ENCODE results near the gene FAM83E. TPM values are rescaled to one million over a fixed set of nuclear protein-coding genes. Genes with fewer than 3 reads are reported as not detected.

Gene FAM83E
- total RNA-seq (2021; fragmentation: NEBNext Ultra II Directional; extraction: Animal tissue kit (Norgen Biotek cat#: 25700)) (5.3 and 6.5 TPM in 2 replicates), polyA plus RNA-seq (2011; rRNA removed) (1.8 and 2.5 TPM in 2 replicates), polyA minus RNA-seq (2011; rRNA and poly(A)+ RNA removed) (1.1 TPM in 2 replicates)
- 3.0 TPM for polyA plus RNA-seq (2011; cell fraction: cytosol; rRNA removed)
- polyA plus RNA-seq (2011; cell fraction: nucleus; rRNA removed): 5.5 TPM
- polyA plus RNA-seq (2012, experiment 1 of 2): 3.1 to 4.6 TPM (median 3.9 TPM) in 4 replicates
- 1.4 TPM for polyA plus RNA-seq (2012, experiment 2 of 2)
- 3.6 TPM for polyA plus RNA-seq (2013, experiment 1 of 2)
- polyA plus RNA-seq (2013, experiment 2 of 2): 2.4 TPM
- polyA minus RNA-seq (2011; cell fraction: cytosol; rRNA and poly(A)+ RNA removed): 2.1 TPM
- 2.4 TPM for polyA minus RNA-seq (2011; cell fraction: nucleus; rRNA and poly(A)+ RNA removed)
- long read RNA-seq, experiment 1, partial matches to known transcripts: 0 of 1 reads
- long read RNA-seq, experiment 1, other reads (novel, unspliced or antisense): 0 of 1 reads
- long read RNA-seq, experiment 2: 0 reads

GRCh38 chr19:48614436-48615230 is at the start of gene FAM83E:
TSS of gene FAM83E (minus strand) at chr19:48615076. CDS start at chr19:48613372, 1,704 bp downstream.
- peak within 1 kb of the TSS; percentile 58 for H4K5ac ChIP-seq (ENCODE audit: insufficient read length, low read depth, low read length)
- H2BK12ac ChIP-seq (ENCODE audit: low read depth, low read length): peak within 1 kb of the TSS; percentile 90; the same call in 1 of the 2 replicates
- peak within 1 kb of the TSS; percentile 68 for H4K91ac ChIP-seq (replicated peaks; ENCODE audit: insufficient read length, low read length)
- peak within 1 kb of the TSS; percentile 86 for H4K8ac ChIP-seq (ENCODE audit: extremely low read depth, insufficient read depth, low read length)
- H3K18ac ChIP-seq (ENCODE audit: extremely low read depth, low read length): peak within 1 kb of the TSS; percentile 90
- no peak within 1 kb of the TSS for H3K14ac ChIP-seq (ENCODE audit: insufficient read length)
- peaks cover 20 to 29% of the 10 kb centered on the region in 2 experiments for H3K79me2 ChIP-seq (ENCODE audit: control insufficient read depth in 1 of 2, insufficient read depth in 2 of 2, low read length in 2 of 2)
- 22% methylated on average over 30 of the region's 31 CpGs; no CpG with 5 or more reads in 1 of the 2 experiments for WGBS, 2 experiments (ENCODE audit: extremely low coverage in 1 of 2, insufficient coverage in 1 of 2, insufficient read length in 1 of 2, insufficient replicate concordance in 2 of 2, low coverage in 1 of 2, low lambda C conversion rate in 2 of 2, missing lambda C conversion rate in 1 of 2)
- H3K4me1 ChIP-seq (replicated peaks in 1 of 4; ENCODE audit: control insufficient read depth in 3 of 4, insufficient read depth in 4 of 4, low read length in 3 of 4): peaks cover 0 to 45% (median 35%) of the 10 kb centered on the region in 4 experiments; a peak in 6 of 7 replicates
- H2AFZ ChIP-seq (ENCODE audit: low read length): no peak within 1 kb of the TSS
- peak within 1 kb of the TSS; percentile 88 for H2BK5ac ChIP-seq (ENCODE audit: low read depth, low read length)
- CTCF ChIA-PET (ENCODE audit: partially characterized antibody): interaction anchor here (0.6 to 7.2 kb wide), 4 partner anchors 8 to 232 kb away, joined by 3 to 37 read pairs (median 5); partner anchors contain the start of gene SPACA4
- FAIRE-seq (no peak), DNase-seq (ENCODE audit: low read depth in 1 of 2, low spot score in 2 of 2) (peak in 1 of 2 experiments; percentile 86)
- no peak within 1 kb of the TSS for H3K4ac ChIP-seq (replicated peaks; ENCODE audit: insufficient read length, low read depth, low read length)
- H2BK15ac ChIP-seq (ENCODE audit: low read length): no peak within 1 kb of the TSS
- H3K27me3 ChIP-seq (replicated peaks in 1 of 4; ENCODE audit: control insufficient read depth in 3 of 4, extremely low read depth in 1 of 4, insufficient read depth in 3 of 4, low read length in 3 of 4): no peaks in the 10 kb centered on the region
- no peak within 1 kb of the TSS for H2BK20ac ChIP-seq (ENCODE audit: low read length)
- H3K79me1 ChIP-seq (ENCODE audit: low read depth, low read length): peaks cover 4% of the 10 kb centered on the region; the same call in 1 of the 2 replicates
- peaks cover 4% of the 10 kb centered on the region; the same call in 1 of the 2 replicates for H3K23me2 ChIP-seq (ENCODE audit: low read depth, low read length)
- H2BK120ac ChIP-seq (replicated peaks; ENCODE audit: low read depth, low read length): no peak within 1 kb of the TSS
- peak within 1 kb of the TSS; percentile 58 to 66 for H3K4me2 ChIP-seq (ENCODE audit: insufficient read depth in 1 of 2, low read depth in 2 of 2, low read length in 2 of 2)
- H3K36me3 ChIP-seq (ENCODE audit: control insufficient read depth in 2 of 4, insufficient read depth in 4 of 4, low read length in 3 of 4): peaks cover 17 to 32% (median 21%) of the 10 kb centered on the region in 4 experiments
- POLR2A ChIA-PET (ENCODE audit: partially characterized antibody): interaction anchor here (0.5 to 30.9 kb wide), 31 partner anchors 2 to 319 kb away, joined by 3 to 788 read pairs (median 4); partner anchors contain the start of genes CA11, DBP, DHDH and FAM83E
- peaks cover 25 to 39% of the 10 kb centered on the region in 2 experiments for H4K20me1 ChIP-seq (replicated peaks in 1 of 2; ENCODE audit: control insufficient read depth in 1 of 2, insufficient read depth in 2 of 2, low read length in 2 of 2)
- peak within 1 kb of the TSS; percentile 54; the same call in 1 of the 2 replicates for H2AK5ac ChIP-seq (ENCODE audit: low read depth, low read length)
- no peaks in the 10 kb centered on the region for H3K9me3 ChIP-seq (ENCODE audit: insufficient read depth in 2 of 2, low read depth in 1 of 2, low read length in 1 of 2)
- H3K23ac ChIP-seq (ENCODE audit: insufficient read length): no peak within 1 kb of the TSS
- peak within 1 kb of the TSS in 3 of 4 experiments; percentile 26 to 50 (median 40); a peak in 6 of 7 replicates for H3K9ac ChIP-seq (replicated peaks in 1 of 4; ENCODE audit: extremely low read depth in 1 of 4, low read depth in 3 of 4, low read length in 3 of 4)
- peak within 1 kb of the TSS; percentile 35 for H3K56ac ChIP-seq (replicated peaks; ENCODE audit: insufficient read length, low read depth, low read length)
- H3K27ac ChIP-seq (ENCODE audit: low read depth, low read length): peak within 1 kb of the TSS; percentile 80
- peak within 1 kb of the TSS; percentile 4 to 50 (median 21); a peak in 6 of 8 replicates for H3K4me3 ChIP-seq (ENCODE audit: extremely low read depth in 1 of 4, insufficient read depth in 2 of 4, low read depth in 3 of 4, low read length in 4 of 4)
- TF ChIP-seq SAP30 (IDR thresholded peaks at IDR 0.05; ENCODE audit: insufficient read depth, insufficient replicate concordance, low read length) (no peak), TBP (IDR thresholded peaks at IDR 0.05; ENCODE audit: low read depth, low read length) (peak; percentile 27; the same call in 1 of the 2 replicates), EZH2 (IDR thresholded peaks at IDR 0.05; ENCODE audit: low read depth, low read length, severe bottlenecking) (no peak), MAFK (IDR thresholded peaks at IDR 0.05; ENCODE audit: low read depth, low read length) (no peak), RFX5 (IDR thresholded peaks at IDR 0.05; ENCODE audit: borderline replicate concordance, low read depth, low read length) (peak; percentile 33; the same call in 1 of the 2 replicates), JUN (IDR thresholded peaks at IDR 0.05; ENCODE audit: low read depth, low read length) (no peak), RAD21 (IDR thresholded peaks at IDR 0.05 in 1 of 2, conservative IDR thresholded peaks at IDR 0.05 in 1 of 2; ENCODE audit: low read depth in 2 of 2, low read length in 2 of 2) (peak in 1 of 2 experiments; percentile 0; a peak in 1 of 4 replicates)
